ENCODE measurements around the gene BACH1.
"Not testable (repeated sequence)": the region's sequence is repeated elsewhere in the genome, so short reads cannot be mapped to it uniquely, and the experiment has no call there.

BACH1 gene

DNA sequence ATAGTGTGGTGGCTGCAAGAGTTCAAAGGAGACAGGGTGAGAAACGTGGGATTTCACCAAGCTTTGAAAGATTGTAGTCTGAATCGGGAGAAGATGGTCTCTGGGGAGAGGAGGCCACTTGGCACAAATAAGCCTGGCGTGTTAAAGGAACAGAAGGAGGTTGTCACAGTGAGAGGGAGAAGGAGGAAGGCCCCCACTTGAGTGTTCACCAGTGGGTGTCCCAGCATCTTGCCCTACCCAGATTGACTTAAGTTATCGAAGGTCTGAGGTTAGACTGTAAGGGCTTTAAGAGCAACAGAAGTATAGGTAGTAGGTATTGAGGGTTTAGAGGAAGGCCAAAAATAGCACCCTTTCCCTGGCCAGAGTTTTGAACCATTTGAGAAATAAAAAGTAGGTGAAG, 48.0 kb downstream of the BACH1 start:
- DNase-seq (ENCODE audit: low spot score), result no peak

DNA sequence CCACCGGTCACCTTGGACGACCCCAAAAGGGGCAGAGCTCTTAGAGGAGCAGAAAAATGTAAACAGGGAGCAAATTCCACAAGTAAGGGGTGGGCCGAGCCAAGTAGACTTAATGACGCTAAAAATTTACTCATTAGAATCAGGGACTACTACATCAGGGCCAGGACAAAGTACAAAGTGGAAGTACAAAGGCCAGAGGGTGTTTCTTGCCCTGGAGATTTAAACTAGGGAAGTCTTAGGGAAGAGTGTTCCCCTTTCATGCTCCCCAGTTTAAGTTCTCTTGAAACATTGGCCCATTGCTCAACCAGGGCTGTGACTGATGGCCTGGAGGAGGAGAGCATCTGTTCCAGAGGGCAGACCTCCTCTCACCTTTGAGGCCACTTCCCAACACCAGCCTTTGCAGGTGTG, 48.6 kb downstream of the BACH1 start:
- DNase-seq (ENCODE audit: low spot score), result peak; percentile 16

- DNase-seq (ENCODE audit: low spot score), result no peak
These were observed 51.0 kb downstream of the BACH1 start for GRCh38 chr21:29349702-29350101.

GRCh38 chr21:29350246-29350779, 51.6 kb downstream of the BACH1 start:
- DNase-seq (ENCODE audit: low spot score), result no peak

- DNase-seq (ENCODE audit: low spot score), result no peak
These were observed 53.0 kb downstream of the BACH1 start for GRCh38 chr21:29351691-29352090.

DNA sequence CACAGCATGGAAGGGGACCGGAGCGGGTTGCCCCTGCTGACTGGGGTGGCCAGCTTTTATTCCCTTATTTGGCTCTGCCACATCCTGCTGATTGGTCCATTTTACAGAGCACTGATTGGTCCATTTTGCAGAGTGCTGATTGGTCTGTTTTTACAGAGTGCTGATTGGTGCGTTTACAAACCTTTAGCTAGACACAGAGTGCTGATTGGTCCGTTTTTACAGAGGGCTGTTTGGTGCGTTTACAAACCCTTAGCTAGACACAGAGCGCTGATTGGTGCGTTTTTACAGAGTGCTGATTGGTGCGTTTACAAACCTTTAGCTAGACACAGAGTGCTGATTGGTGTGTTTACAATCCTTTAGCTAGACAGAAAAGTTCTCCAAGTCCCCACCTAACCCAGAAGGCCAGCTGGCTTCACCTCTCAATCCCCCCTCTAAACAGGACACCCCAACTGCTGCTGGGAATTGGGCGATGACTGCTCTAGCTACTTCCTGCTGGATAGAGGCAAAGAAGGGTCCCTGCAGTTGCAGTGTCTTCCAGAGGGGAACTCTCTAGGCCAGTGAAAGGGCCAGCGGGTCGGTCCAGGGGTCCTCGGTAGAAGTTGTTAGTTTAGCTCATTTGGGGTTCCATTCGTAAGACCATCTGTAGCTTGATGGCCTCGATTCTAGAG, 56.5 kb downstream of the BACH1 start:
- not testable (repeated sequence) for DNase-seq (ENCODE audit: low spot score)

- not testable (repeated sequence) for DNase-seq (ENCODE audit: low spot score)
These were observed 57.6 kb downstream of the BACH1 start for GRCh38 chr21:29356291-29356690.

DNA sequence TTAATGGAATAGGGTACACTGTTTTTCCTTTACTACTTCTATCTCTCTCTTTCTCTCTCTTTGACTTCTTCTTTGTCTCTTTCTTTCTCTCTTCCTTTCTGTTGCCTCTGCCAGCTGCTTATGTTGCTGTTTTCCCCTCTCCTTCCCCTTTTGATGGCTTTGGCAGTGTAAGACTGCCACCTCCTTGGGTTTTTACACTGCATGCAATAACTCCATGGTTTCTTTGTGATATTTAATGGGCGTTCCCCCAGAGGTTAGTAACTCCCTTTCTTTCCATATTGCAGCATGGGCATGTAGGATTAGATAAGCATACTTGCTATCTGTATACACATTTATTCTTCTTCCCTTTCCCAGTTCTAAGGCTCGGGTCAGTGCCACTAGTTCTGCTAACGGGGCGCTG, 58.1 kb downstream of the BACH1 start:
- DNase-seq (ENCODE audit: low spot score), result not testable (repeated sequence)

DNA sequence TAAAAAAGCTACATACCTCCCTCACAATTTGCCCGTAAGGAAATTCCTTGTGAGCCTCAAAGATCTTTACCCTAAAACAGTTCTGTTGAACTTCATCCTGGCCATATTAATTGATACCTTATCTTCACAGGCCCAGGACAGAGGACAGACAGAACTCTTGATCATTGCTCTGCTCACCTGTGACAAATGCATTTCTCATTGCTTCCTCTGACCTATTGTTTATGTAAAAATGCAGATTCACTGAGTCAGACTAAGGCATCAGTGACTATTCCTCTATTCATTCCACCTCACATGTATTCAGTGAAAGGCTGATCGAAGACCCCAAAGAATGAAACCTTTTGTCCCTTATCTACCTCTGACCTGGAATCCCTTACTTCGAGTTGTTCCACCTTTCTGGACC, 61.0 kb downstream of the BACH1 start:
- DNase-seq (ENCODE audit: low spot score), result no peak

DNA sequence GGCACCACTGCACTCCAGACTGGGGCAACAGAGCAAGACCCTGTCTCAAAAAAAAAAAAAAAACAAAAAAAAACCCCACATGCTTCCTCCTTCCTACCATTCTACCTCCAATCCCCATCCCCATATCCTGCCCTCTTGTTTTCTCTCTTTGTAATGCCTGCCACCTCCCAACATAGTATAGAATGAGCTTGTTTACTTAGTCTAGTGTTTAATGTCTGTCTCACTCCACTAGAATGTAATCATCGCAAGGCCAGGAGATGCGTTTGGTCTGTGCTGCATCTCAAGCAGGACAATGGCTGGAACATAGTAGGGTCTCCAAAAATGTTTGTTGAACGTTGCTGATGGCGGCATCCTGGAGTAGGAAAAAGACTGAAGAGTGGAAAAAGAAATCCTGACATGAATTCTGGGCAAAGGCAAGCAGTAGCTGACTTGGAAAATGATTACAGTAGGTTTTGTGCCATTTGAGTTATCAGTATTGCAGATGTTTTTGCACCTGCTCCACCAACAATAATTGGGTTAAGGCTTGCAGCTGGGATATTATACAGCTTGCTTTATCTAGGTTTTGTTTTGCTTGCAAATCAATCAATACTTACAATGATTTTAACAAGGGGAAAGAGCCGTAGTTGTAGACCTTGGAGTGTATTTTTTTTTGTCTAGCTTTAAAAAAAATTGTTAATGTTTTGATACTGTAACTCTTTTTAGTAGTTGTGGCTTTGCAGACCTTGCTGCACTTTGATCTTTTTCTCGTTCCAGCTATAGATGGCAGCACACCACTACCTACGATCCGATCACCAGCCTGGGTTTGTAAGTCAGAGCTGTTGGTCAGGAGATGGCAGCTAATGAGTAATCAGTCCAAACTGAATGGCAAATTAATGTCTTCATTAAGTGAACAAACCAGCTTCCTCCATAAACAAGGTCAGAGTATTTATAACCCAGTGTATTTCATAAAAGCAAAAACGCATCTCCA, 62.4 kb downstream of the BACH1 start:
- peak; percentile 31 for DNase-seq (ENCODE audit: low spot score)

DNA sequence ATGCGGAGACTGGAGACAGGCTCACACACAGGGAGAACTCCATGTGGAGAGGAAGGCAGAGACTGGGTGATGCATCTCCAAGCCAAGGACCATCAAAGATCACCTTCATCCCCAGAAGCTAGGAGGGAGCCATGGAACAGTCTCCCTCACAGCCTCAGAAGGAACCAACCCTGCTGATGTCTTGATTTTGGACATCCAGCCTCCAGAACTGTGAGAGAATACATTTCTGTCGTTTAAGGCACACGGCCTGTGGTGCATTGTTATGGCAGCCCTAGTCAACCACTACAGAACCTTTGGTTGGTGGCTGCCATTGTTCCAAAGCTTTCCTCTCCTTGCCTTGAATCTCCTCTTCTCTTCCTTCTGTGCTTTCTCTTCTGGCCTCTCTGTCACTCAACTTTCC, 64.0 kb downstream of the BACH1 start:
- no peak for DNase-seq (ENCODE audit: low spot score)

DNA sequence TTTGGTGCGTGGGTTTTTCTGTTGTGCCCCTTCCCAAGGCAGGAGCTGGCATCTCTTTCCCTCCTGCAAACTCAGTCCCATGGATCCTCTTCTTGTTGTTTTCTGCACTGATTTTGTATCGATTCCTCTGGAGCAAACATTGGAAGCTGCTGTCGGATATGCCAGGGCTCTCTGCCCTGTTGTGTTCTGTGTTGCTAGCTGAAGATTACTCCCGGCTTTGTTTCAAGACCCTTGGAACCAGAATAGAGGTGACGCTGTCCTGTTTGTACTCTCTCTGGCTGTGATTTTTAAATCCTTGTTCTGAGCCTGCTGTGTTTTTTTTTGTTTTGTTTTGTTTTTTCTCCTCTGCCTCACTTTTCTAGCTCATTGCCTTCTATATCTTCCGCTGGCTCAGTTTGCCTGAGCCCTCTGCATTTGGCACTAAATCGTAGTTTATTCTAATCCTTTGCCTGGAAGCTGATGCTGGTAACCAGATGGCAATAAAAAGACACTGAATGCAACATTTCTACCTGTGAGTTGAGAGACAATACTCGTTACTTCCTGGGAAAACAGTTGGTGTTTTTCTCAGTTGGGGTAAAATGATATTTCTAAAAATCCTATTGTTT, 67.0 kb downstream of the BACH1 start:
- DNase-seq (ENCODE audit: low spot score), result no peak

- DNase-seq (ENCODE audit: low spot score), result no peak
These were observed 67.8 kb downstream of the BACH1 start for GRCh38 chr21:29366532-29366931.

DNA sequence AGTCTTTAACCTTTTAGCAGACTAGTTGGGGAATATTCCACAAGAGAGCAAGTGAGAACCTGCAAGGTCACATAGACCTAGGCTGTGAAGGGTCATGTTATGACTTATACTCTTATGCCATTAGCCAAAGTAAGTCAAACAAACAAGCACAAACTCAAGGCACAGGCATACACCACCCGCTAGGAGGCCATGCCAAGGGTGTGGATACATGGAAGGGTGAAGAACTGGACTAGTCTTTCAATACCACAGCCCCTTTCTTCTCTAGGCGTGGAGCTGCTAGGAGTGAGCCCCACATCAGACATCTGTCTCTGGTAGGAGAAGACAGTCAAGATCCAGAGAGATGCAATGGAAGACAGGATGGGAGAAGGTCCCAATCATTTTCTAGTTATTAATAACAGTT, 68.6 kb downstream of the BACH1 start:
- no peak for DNase-seq (ENCODE audit: low spot score)

DNA sequence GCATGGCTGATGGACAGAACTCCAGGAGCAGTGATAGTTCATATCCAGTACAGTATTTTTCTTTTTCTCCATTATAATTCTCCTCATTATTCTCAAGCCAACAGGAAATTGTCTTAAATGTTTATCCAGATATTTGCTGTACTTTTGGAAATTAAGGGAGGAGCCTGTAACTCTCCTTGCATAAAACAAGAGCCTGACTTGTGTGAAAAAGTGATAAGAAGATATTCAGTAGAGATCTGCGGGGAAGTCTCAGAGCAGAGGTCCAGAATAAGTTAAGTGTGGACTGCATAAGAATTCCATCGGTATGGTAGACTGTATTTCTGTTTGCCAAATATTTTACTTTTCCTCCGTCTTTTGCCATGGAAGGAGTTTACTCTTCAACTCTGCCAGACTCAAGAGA, 70.2 kb downstream of the BACH1 start:
- DNase-seq (ENCODE audit: low spot score), result no peak

DNA sequence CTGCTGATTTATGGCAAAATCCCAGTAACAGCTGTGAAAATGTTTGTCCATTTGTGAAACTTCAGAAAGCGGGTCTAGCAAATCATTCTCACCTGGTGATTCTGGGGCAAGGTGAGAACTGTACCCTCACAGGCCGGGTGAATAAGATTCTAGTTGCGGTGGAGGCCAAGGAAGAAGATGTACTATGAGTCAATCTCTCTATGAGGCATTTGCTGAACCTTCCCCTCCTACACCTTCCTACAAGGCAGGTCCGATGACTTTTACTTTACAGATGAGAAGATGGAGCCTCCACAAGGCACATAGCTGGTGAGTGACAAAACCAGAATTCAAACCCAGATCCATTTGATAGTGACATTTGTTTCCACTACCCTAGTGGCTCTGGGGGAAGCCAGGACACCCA, 72.7 kb downstream of the BACH1 start:
- DNase-seq (ENCODE audit: low spot score), result no peak

DNA sequence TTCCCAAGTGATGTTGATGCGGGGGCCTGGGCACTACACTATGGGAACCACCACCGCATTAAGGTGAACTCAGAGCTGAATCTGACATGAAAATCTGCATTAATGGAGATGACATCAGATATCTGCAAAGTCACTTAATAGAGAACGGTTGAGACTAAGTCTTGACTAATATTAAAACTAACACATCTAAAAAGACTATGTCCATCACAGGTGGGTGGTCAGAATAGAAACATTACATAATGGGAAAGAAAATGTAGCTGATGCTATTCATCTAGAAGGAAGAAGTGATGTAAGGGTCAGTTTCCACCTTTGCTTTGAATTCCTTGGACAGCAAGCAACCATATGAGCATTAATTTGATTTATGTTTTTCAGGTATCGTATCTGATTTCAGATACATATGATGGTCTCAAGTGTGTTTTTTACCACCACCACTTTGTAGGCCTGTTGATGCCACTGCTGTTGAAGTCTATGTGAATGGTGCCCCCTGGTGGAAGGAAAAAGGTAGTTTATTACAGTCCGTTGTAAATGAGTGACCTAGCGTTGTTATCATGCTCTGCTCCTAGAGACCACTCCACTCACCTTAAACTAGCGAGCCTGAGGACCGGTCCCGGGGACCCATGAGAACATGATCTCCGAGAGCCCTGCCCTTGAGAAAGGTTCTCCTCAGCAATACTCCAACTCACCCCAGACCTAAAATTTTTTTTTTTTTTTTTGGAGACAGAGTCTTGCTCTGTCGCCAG, 73.5 kb downstream of the BACH1 start:
- DNase-seq (ENCODE audit: low spot score), result peak; percentile 72

DNA sequence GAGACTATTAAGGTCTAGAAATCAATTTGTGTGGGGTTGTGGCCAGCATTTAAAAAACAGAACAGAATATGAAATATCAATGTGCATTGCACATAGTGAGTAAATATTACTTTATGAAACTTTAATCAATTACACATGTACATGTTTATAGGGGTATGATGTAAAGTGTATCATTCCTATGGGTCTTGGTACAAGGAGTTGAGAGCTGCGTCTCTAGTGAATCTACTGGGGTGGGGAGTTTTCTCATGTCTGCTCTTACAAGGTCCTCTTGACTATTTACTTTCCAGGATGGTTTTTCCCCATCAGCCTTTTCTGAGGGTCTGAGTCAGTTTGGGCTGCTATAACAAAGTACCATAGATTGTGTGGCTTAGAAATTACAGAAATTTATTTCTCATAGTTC, 75.8 kb downstream of the BACH1 start:
- DNase-seq (ENCODE audit: low spot score), result no peak

DNA sequence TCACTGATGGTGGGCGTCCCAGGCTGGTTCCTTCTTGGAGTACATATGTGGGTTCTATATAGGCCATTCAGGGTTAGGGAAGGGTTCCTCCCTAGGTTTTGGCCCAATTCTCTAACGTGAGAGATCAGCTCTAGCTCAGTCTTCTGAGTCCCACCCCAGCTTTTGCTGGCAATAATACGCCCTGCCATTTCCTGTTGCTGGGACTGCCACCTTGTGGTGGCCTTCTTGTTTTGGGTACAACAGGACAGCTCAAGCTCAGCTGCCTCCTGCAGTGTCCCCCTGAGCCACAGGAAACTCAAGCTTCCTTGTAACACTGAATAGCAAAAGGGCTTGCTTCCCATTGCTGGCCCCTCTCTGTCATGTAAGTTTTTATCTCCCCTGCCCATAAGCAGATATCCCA, 77.8 kb downstream of the BACH1 start:
- DNase-seq (ENCODE audit: low spot score), result peak; percentile 16

DNA sequence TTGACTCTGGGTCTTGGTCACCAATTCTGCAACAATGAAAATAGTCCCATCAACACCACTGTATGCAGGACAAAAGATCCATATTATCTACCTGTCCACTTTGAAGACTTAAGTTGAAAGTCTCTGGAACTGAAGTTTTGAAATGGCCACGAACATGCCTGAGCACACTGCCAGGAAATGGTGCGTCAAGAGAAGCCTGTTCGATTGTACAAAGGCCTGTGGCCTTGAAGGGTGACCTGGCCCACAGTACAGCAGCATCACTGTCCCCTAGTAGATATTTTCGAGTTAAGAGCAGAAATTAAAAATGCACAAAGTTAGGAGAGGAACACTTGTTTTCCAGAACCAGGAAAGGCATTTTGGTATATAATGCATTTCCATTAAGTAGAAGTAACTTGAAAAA, 78.5 kb downstream of the BACH1 start:
- no peak for DNase-seq (ENCODE audit: low spot score)

GRCh38 chr21:29378832-29379231, 80.1 kb downstream of the BACH1 start:
- DNase-seq (ENCODE audit: low spot score), result no peak

GRCh38 chr21:29379517-29380054, 80.9 kb downstream of the BACH1 start:
- DNase-seq (ENCODE audit: low spot score), result no peak

All from globus pallidus (tissue), 1 donor.